T-helper 17 cell (primary cell): ENCODE results near the gene MARCHF11. TPM values are rescaled to one million over a fixed set of nuclear protein-coding genes. Genes with fewer than 3 reads are reported as not detected.
A peak's percentile ranks its signal among the peaks of the same experiment; 100 is the strongest.

ENCODE experiments used
- ATAC-seq: fragments of 150-1000 bp; cut with Tn5 transposase; 2 replicates; pipeline ENCODE4 v1.10.0; 2021; ENCODE audit warnings: mild to moderate bottlenecking, moderate library complexity
- DNase-seq, 3 donors: peaks; one replicate each; pipeline versions ENCODE4 v3.0.0 to v3.0.0-alpha.2; 2020 to 2021
- H3K9me3 ChIP-seq: one replicate; pipeline ENCODE4 v1.7.0; 2013; ENCODE audit warnings: low read length, mild to moderate bottlenecking; ENCODE audit not compliant: control insufficient read depth, poor library complexity, severe bottlenecking
- H3K27ac Mint-ChIP-seq: one replicate; pipeline ENCODE4 v1.8.0; 2022; ENCODE audit warnings: mild to moderate bottlenecking, moderate library complexity, mixed read lengths
- H3K27me3 Mint-ChIP-seq: one replicate; pipeline ENCODE4 v1.8.0; 2022; ENCODE audit warnings: mixed read lengths
- H3K36me3 Mint-ChIP-seq: one replicate; pipeline ENCODE4 v1.8.0; 2022; ENCODE audit warnings: low read depth, mixed read lengths
- H3K4me1 Mint-ChIP-seq: one replicate; pipeline ENCODE4 v1.8.0; 2022; ENCODE audit warnings: mild to moderate bottlenecking, mixed read lengths
- H3K4me3 Mint-ChIP-seq: one replicate; pipeline ENCODE4 v1.8.0; 2022; ENCODE audit warnings: mild to moderate bottlenecking, moderate library complexity, mixed read lengths
- total RNA-seq, 4 donors: library from RNA in 2 of 4; stranded (reverse) in 2 of 4; gene quantifications; one replicate each; pipeline ENCODE4 v1.2.3 and lab custom pipeline; 2022 to 2026

The MARCHF11 gene, protein sequence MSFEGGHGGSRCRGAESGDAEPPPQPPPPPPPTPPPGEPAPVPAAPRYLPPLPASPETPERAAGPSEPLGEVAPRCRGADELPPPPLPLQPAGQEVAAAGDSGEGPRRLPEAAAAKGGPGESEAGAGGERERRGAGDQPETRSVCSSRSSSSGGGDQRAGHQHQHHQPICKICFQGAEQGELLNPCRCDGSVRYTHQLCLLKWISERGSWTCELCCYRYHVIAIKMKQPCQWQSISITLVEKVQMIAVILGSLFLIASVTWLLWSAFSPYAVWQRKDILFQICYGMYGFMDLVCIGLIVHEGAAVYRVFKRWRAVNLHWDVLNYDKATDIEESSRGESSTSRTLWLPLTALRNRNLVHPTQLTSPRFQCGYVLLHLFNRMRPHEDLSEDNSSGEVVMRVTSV
- total RNA-seq (not detected), total RNA-seq (lab: John Stamatoyannopoulos, UW) (0 reads per million in 2 donors)

DNA sequence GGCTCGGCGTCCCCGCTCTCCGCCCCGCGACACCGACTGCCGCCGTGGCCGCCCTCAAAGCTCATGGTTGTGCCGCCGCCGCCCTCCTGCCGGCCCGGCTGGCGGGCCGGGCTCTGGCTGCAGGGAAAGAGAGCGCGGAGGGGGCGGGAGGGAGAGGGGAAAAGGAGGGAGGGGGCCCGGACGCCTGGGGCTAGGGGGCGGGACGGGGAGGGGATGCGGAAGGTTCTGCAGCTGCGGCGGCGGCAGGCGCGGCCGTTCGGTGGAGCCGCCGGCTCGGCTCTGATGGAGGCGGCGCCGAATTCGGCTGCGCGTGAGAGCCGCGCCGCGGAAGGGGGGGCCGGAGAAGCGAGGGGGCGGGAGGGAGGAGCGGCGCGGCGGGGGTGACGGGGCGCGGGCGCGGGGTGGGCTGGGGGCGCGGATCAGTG lies at the start of gene MARCHF11:
Gene MARCHF11, minus strand, starts transcription at position 281 of the 425 bp plus-strand sequence. Its CDS starts 216 bp downstream, at position 65.
- Mint-ChIP-seq H3K27ac (no peak within 1 kb of the TSS), H3K4me1 (no peaks in the 10 kb centered on the region), H3K36me3 (no peaks in the 10 kb centered on the region), H3K4me3 (no peak within 1 kb of the TSS), H3K27me3 (peaks cover 40% of the 10 kb centered on the region)
- ATAC-seq (no peak), DNase-seq (no peak)
- no peaks in the 10 kb centered on the region for H3K9me3 ChIP-seq

DNA sequence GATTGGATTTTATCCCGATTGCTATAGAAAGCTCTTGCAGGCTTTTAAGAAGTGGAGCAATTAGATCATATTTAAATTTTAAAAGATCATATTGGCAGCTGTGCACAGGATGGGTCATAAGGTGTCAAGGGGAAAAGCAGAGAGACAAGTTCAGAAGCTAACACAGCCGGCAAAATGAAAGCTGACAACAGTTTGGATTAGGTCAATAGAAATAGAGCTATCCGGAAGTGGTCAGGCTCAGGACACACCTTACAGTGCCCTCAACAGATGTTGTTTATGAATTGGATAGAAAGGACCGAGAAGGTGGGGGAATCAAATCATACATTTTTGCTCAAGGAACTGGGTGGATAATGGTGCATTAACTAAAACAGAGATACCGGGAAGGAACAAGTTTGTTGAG lies 46.3 kb upstream of the MARCHF11 start:
- Mint-ChIP-seq H3K4me3 (no peak overlapping the region), H3K36me3 (no peaks in the 10 kb centered on the region), H3K27ac (no peak overlapping the region), H3K4me1 (no peaks in the 10 kb centered on the region), H3K27me3 (no peaks in the 10 kb centered on the region)
- DNase-seq (no peak), ATAC-seq (no peak)
- H3K9me3 ChIP-seq, result no peaks in the 10 kb centered on the region

DNA sequence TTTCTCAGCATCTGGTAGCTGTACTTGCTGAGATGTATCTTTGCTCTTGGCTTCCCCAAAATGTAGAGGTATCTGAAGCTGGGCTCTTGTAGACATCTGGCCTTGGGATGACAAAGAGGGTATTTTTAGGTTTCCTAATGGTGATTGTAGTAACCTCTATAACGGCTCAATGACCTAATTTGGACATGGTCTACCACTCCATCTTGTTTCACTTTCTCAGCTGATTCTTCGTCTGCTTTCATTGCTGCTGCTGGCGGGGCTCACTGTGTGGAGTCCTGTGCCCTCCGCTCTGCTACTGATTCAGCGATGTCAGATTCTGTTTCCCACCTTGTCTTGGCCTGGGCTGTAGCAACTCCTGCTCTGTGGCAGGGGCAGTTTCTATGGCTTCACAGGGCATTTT lies 12.7 kb upstream of the MARCHF11 start:
- H3K27me3 Mint-ChIP-seq, result no peaks in the 10 kb centered on the region
- ATAC-seq (no peak), DNase-seq (no peak)
- H3K4me3 Mint-ChIP-seq, result no peak overlapping the region
- H3K36me3 Mint-ChIP-seq, result no peaks in the 10 kb centered on the region
- no peak overlapping the region for H3K27ac Mint-ChIP-seq
- no peaks in the 10 kb centered on the region for H3K4me1 Mint-ChIP-seq
- H3K9me3 ChIP-seq, result no peaks in the 10 kb centered on the region

DNA sequence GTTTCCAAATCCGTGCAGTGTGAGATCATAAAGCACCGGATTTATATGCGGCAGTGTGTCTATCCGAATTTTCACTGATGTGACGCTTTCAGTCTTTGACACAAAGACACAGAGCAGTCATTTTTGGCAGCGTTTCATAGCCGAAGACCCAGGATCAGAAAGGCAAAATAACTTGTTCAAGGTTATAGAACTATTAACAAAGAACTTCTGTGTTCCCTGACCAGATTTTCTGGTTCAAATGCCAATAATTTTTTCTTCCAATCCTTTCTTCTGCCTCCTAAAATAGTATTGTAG lies 1.1 kb upstream of the MARCHF11 start:
- peaks cover 44% of the 10 kb centered on the region for H3K27me3 Mint-ChIP-seq
- H3K9me3 ChIP-seq, result no peaks in the 10 kb centered on the region
- DNase-seq (no peak), ATAC-seq (no peak)
- no peaks in the 10 kb centered on the region for H3K36me3 Mint-ChIP-seq
- H3K4me1 Mint-ChIP-seq, result no peaks in the 10 kb centered on the region
- no peak overlapping the region for H3K4me3 Mint-ChIP-seq
- no peak overlapping the region for H3K27ac Mint-ChIP-seq

DNA sequence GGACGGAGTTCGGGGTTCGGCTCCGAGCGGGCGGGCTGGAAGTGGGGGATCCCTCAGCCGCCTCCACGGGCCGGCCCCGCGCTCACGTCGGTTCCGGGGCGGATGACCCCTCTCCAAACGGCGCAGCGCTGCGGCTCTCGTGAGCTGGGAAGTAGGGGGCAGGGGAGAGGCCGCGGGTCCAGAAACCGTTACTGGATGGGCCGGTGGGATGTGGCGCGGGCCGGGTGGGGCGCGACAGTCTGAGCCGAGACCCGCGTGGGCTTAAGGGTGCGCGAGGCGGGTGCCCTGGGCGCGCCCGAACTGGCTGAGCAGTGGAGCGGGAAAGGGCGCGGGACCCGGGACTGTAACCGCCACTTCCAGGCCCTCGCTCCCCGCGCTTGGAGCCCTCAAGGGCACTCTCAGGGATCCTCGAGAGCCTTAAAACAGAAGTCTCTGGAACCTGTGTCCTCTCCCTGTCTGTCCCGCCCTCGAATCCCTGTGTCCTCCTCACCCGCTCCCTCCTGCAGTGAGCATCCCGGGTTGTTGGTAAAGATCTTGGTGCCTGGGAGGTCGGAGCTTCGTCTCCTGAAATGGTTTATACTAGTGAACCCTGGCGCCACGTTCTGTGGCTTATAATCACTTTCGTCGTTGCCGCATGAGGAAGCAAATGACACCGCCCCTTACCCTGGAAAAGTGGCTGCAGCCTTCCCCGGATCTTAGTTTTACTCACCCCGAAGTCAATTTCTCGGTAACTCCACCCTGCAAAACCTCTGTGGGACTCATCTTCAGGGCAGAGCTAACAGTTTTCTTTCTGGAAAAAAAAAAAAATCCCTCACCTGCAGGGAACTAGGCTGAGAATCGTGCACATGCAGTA lies 571 bp upstream of the MARCHF11 start:
- Mint-ChIP-seq H3K4me3 (no peak overlapping the region), H3K27me3 (peaks cover 44% of the 10 kb centered on the region), H3K36me3 (no peaks in the 10 kb centered on the region), H3K27ac (no peak overlapping the region), H3K4me1 (no peaks in the 10 kb centered on the region)
- ATAC-seq, result no peak
- no peak for DNase-seq
- H3K9me3 ChIP-seq, result no peaks in the 10 kb centered on the region

DNA sequence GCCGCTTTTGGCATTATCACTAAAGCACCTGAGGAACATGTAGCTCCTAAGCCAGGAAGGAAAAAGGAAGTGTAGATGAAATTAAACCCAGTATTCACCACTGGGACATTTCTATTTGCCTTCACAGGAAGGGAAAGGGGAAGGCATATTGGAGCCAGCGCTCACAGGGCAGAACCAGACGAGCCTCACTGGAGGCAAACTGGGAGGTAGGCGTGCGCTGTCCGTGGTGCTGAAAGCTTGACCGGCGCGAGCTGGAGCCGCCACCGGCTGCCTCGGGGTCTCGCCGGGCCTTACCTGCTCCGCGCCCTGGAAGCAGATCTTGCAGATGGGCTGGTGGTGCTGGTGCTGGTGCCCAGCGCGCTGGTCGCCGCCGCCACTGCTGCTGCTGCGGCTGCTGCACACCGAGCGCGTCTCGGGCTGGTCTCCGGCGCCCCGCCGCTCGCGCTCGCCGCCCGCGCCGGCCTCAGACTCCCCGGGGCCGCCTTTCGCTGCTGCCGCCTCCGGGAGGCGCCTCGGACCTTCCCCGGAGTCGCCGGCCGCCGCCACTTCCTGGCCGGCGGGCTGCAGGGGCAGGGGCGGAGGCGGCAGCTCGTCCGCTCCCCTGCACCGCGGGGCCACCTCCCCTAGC lies 732 bp downstream of the MARCHF11 start:
- ATAC-seq (no peak), DNase-seq (no peak)
- H3K27me3 Mint-ChIP-seq, result peaks cover 39% of the 10 kb centered on the region
- no peaks in the 10 kb centered on the region for H3K36me3 Mint-ChIP-seq
- no peaks in the 10 kb centered on the region for H3K4me1 Mint-ChIP-seq
- no peak overlapping the region for H3K4me3 Mint-ChIP-seq
- H3K9me3 ChIP-seq, result no peaks in the 10 kb centered on the region
- H3K27ac Mint-ChIP-seq, result no peak overlapping the region

DNA sequence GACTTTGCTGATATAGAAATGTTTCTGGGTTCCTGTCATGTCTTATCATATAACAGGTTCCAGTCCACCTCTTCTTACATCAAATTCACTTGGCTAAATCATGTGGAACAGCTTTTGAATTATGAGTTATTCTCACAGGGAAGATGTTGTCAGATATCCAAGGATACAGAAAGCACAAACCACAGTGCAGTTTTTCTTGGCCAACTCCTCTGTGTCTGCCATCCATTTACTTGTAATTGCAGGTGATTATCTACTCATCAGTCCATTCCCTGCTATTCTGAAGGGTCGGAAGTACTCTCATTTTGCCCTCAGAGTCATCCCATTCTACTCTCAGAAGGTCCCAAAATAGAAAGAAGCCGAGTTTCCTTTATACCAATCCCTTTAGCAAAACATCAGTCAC lies 10.0 kb downstream of the MARCHF11 start:
- DNase-seq (no peak), ATAC-seq (no peak)
- Mint-ChIP-seq H3K36me3 (no peaks in the 10 kb centered on the region), H3K4me3 (no peak overlapping the region), H3K27me3 (peaks cover 15% of the 10 kb centered on the region), H3K4me1 (no peaks in the 10 kb centered on the region), H3K27ac (no peak overlapping the region)
- no peaks in the 10 kb centered on the region for H3K9me3 ChIP-seq

DNA sequence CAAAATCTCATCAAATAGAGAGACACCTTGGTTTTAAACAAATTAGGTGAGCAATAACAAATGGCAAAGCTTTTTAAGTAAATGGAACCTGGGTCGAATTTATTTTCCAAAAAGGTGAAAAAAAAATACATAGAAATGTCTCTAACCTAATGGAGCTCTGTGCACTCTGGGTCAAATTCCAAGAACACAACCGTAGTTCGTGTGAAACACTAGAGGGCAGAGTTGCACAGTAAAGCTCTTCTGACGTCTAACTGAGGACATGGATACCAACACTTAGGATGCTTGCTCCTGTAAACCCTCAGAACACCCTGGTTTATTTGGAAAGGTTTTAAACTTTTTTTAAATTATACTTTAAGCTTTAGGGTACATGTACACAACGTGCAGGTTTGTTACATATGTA lies 18.9 kb downstream of the MARCHF11 start:
- Mint-ChIP-seq H3K4me1 (no peaks in the 10 kb centered on the region), H3K27ac (no peak overlapping the region), H3K36me3 (no peaks in the 10 kb centered on the region), H3K27me3 (no peaks in the 10 kb centered on the region), H3K4me3 (no peak overlapping the region)
- DNase-seq (no peak), ATAC-seq (peak; percentile 48)
- H3K9me3 ChIP-seq, result no peaks in the 10 kb centered on the region

DNA sequence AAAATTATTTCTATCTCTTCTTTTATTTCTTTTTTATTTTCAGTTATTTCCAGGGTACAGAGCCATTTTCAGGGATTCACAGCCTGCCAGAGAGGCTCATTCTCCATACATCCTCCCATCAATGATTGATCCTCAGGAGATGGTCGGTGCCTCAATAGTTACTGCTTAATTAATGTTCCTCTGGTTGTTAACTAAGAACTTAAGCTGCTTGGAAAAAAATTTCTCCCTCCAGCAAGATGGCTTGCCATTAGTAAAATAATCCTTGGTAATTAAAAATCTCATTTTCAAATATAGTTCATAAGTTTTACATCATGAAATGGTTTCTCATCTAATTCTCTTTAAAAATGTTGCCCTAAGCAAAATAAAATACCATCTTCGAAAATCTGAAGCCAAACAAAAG lies 20.0 kb downstream of the MARCHF11 start:
- H3K9me3 ChIP-seq, result no peaks in the 10 kb centered on the region
- H3K27ac Mint-ChIP-seq, result no peak overlapping the region
- H3K36me3 Mint-ChIP-seq, result no peaks in the 10 kb centered on the region
- H3K27me3 Mint-ChIP-seq, result no peaks in the 10 kb centered on the region
- no peak overlapping the region for H3K4me3 Mint-ChIP-seq
- no peaks in the 10 kb centered on the region for H3K4me1 Mint-ChIP-seq
- ATAC-seq (no peak), DNase-seq (no peak)

DNA sequence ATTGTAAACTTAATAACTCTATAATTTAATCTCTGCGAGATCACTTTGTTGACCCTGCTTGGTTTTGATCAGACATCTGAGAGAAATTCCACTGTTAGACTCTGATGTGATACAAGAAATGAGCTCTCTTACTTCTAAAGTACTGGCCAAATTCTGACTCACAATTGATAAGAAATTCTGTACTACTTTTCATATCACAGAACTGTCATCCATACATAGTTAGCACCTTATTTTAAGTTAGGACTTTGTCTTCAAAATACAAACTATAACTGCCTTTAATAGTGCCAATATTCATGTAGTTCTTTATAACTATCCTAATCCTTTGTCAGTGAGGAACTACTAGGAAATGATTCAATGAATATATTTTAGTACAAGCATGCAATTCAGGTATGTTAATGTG lies 23.4 kb downstream of the MARCHF11 start:
- H3K9me3 ChIP-seq, result no peaks in the 10 kb centered on the region
- Mint-ChIP-seq H3K27ac (no peak overlapping the region), H3K4me3 (no peak overlapping the region), H3K4me1 (no peaks in the 10 kb centered on the region), H3K27me3 (no peaks in the 10 kb centered on the region), H3K36me3 (no peaks in the 10 kb centered on the region)
- DNase-seq (no peak), ATAC-seq (no peak)

DNA sequence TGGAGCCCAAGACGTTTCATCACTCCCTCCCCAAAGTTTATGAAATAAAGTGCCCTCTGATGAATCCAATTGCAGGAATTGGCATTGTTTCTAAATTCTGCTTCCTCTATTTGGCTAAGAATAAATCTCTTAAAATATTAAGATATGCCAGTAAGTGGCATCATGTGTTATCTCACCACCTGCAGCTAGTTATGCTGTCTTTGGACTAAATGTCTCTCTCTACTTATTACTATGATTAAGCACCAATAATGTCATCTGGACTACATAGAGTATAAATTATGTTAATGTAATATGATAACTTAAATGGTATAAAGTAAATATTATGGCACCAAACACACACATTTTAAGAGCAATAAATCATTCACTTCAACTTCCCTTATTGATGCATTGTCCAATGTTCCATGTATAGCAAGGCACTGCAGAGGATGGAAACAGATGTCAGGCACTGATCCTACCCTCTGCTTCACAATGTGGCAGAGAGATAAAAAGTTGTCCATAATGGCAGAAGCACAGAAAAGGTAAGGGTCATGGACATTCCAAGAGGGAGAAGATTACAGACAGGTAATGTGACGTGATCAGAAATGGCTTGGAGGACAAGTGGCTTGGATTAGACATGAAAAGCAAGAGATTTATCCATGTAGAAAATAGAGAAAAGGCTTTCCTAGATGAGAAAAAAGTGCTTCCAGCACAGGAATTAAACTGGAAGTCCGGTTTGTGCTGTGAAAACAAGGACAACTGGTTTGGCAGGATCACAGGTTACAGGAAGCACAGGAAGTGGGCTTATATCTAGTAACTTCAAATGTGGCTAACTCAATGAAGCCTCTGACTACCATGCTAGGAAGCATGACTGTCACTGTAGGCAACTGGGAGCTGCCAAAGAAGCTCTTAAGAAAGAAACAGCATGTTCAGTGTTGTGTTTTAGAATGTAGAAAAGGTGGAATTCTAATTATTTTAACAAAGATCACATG lies 26.7 kb downstream of the MARCHF11 start:
- H3K4me1 Mint-ChIP-seq, result no peaks in the 10 kb centered on the region
- DNase-seq (no peak), ATAC-seq (no peak)
- no peaks in the 10 kb centered on the region for H3K9me3 ChIP-seq
- H3K27me3 Mint-ChIP-seq, result no peaks in the 10 kb centered on the region
- no peaks in the 10 kb centered on the region for H3K36me3 Mint-ChIP-seq
- H3K4me3 Mint-ChIP-seq, result no peak overlapping the region
- H3K27ac Mint-ChIP-seq, result no peak overlapping the region

DNA sequence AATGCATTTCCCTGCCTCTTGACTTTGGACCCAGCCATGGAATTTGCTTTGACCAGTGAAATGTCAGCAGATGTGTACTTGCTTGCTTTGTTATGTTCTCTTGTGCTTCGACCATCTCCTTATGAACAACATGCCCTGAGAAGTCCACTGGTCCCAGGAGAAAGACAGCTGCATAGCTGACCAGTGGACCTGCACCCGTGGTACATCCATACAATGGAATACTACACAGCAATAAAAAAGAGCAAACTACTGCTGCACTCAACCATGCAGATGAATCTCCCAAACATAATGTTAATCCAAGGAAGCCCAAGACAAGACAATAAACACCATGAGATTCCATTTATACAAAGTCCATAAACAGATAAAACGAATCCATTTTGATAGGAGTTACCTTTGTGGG lies 30.0 kb downstream of the MARCHF11 start:
- Mint-ChIP-seq H3K27me3 (no peaks in the 10 kb centered on the region), H3K4me3 (no peak overlapping the region), H3K27ac (no peak overlapping the region), H3K4me1 (no peaks in the 10 kb centered on the region), H3K36me3 (no peaks in the 10 kb centered on the region)
- no peak for ATAC-seq
- DNase-seq, result no peak
- H3K9me3 ChIP-seq, result no peaks in the 10 kb centered on the region
